Measurements from ENCODE around the gene CDK13. TPM values are rescaled to one million over a fixed set of nuclear protein-coding genes. Genes with fewer than 3 reads are reported as not detected.
"Not testable (repeated sequence)": the region's sequence is repeated elsewhere in the genome, so short reads cannot be mapped to it uniquely, and the experiment has no call there.

The CDK13 gene
- total RNA-seq, 3 donors from 2014 or later, result 70.9 to 128 (median 95.4) TPM

- Histone ChIP-seq H3K27ac (no peak overlapping the region), H3K36me3 (no peaks in the 10 kb centered on the region), H3K4me3 (no peak overlapping the region), H3K9me3 (no peaks in the 10 kb centered on the region), H3K4me1 (no peaks in the 10 kb centered on the region), H3K27me3 (no peaks in the 10 kb centered on the region)
- DNase-seq (ENCODE audit: low spot score in 2 of 2), result no peak
- intact Hi-C loops (cut with DNase I; ENCODE audit: low total_unique reads), result no loop called here
- no peak for TF ChIP-seq POLR2AphosphoS5 (IDR thresholded peaks at IDR 0.05)
- no peak for TF ChIP-seq CTCF (IDR thresholded peaks at IDR 0.05)
- no peak for TF ChIP-seq POLR2A (IDR thresholded peaks at IDR 0.05)
Measured at GRCh38 chr7:40102897-40103296, 152.8 kb downstream of the CDK13 start.

GRCh38 chr7:40105879-40106473, 155.9 kb downstream of the CDK13 start:
- Histone ChIP-seq H3K4me3 (no peak overlapping the region), H3K27ac (no peak overlapping the region), H3K4me1 (no peaks in the 10 kb centered on the region), H3K9me3 (no peaks in the 10 kb centered on the region), H3K36me3 (no peaks in the 10 kb centered on the region), H3K27me3 (no peaks in the 10 kb centered on the region)
- intact Hi-C loops (cut with DNase I; ENCODE audit: low total_unique reads), result no loop called here
- TF ChIP-seq POLR2A (IDR thresholded peaks at IDR 0.05) (no peak), CTCF (IDR thresholded peaks at IDR 0.05) (no peak), POLR2AphosphoS5 (IDR thresholded peaks at IDR 0.05) (no peak)
- no peak for DNase-seq (ENCODE audit: low spot score in 2 of 2)

GRCh38 chr7:40115936-40116335, 165.9 kb downstream of the CDK13 start:
- no peak overlapping the region for H3K4me3 ChIP-seq
- H3K27ac ChIP-seq, result no peak overlapping the region
- intact Hi-C loops (cut with DNase I; ENCODE audit: low total_unique reads), result no loop called here
- TF ChIP-seq POLR2A (IDR thresholded peaks at IDR 0.05) (no peak), POLR2AphosphoS5 (IDR thresholded peaks at IDR 0.05) (no peak), CTCF (IDR thresholded peaks at IDR 0.05) (no peak)
- no peaks in the 10 kb centered on the region for H3K4me1 ChIP-seq
- no peak for DNase-seq (ENCODE audit: low spot score in 2 of 2)
- H3K27me3 ChIP-seq, result no peaks in the 10 kb centered on the region
- no peaks in the 10 kb centered on the region for H3K36me3 ChIP-seq
- H3K9me3 ChIP-seq, result no peaks in the 10 kb centered on the region

DNA sequence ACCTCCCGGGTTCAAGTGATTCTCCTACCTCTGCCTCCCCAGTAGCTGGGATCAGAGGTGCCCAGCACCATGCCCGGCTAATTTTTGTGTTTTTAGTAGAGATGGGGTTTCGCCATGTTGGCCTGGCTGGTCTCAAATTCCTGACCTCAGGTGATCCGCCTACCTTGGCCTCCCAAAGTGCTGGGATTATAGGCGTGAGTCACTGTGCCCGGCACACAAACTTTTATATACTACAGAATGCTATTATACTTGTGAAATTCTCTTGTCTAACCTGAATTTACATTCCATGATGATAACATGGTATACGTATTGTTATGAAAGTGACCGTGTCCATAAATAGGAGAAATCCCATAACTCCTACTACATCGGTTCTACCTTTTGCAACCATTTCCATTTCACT, 167.1 kb downstream of the CDK13 start:
- H3K27me3 ChIP-seq; intact Hi-C loops (cut with DNase I; ENCODE audit: low total_unique reads); H3K9me3 ChIP-seq; DNase-seq (ENCODE audit: low spot score in 2 of 2); H3K36me3 ChIP-seq; H3K27ac ChIP-seq; H3K4me1 ChIP-seq; H3K4me3 ChIP-seq: not testable (repeated sequence)

GRCh38 chr7:40118201-40118600, 168.1 kb downstream of the CDK13 start:
- intact Hi-C loops (cut with DNase I; ENCODE audit: low total_unique reads); DNase-seq (ENCODE audit: low spot score in 2 of 2); H3K36me3 ChIP-seq; H3K27me3 ChIP-seq; H3K4me1 ChIP-seq; H3K27ac ChIP-seq; H3K4me3 ChIP-seq; H3K9me3 ChIP-seq: not testable (repeated sequence)

DNA sequence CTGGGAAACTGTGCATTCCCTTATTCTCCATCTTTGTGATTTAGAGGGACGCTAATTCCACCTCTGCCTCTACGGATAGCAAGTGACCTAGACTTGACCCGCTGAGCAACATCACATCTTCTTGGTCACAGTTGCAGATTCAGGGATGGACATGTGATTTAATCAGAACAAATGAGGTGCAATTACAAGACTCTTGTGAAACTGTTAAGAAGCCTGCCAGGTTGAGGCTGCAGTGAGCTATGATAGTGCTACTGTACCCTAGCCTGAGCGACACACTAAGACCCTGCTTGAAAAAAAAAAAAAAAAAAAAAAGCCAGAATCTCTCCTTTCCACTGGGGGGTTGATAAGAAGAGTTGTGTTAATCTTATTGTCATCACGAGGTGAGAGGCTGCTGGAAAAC, 170.0 kb downstream of the CDK13 start:
- H3K4me3 ChIP-seq, result no peak overlapping the region
- no peaks in the 10 kb centered on the region for H3K27me3 ChIP-seq
- no peak overlapping the region for H3K27ac ChIP-seq
- H3K9me3 ChIP-seq, result no peaks in the 10 kb centered on the region
- no peaks in the 10 kb centered on the region for H3K36me3 ChIP-seq
- intact Hi-C loops (cut with DNase I; ENCODE audit: low total_unique reads), result no loop called here
- H3K4me1 ChIP-seq, result no peaks in the 10 kb centered on the region
- no peak for DNase-seq (ENCODE audit: low spot score in 2 of 2)
- TF ChIP-seq POLR2AphosphoS5 (IDR thresholded peaks at IDR 0.05) (no peak), POLR2A (IDR thresholded peaks at IDR 0.05) (no peak), CTCF (IDR thresholded peaks at IDR 0.05) (no peak)

GRCh38 chr7:40122100-40122939, 172.3 kb downstream of the CDK13 start:
- H3K4me1 ChIP-seq; H3K36me3 ChIP-seq; H3K4me3 ChIP-seq; H3K27ac ChIP-seq; intact Hi-C loops (cut with DNase I; ENCODE audit: low total_unique reads); H3K9me3 ChIP-seq; H3K27me3 ChIP-seq; DNase-seq (ENCODE audit: low spot score in 2 of 2): not testable (repeated sequence)

Measured in breast epithelium (tissue), 4 donors.